HG02642 (cell line): ENCODE data around the gene HOXA7.

Experiments
- ATAC-seq: cut with Tn5 transposase; IDR thresholded peaks from one replicate; pipeline ENCODE4 v1.9.1; 2021; ENCODE audit warnings: mild to moderate bottlenecking; ENCODE audit not compliant: unreplicated experiment, poor library complexity

Gene HOXA7

GRCh38 chr7:27124096-27124901 lies 32.2 kb downstream of the HOXA7 start:
- no peak for ATAC-seq

- ATAC-seq = no peak
Observed at GRCh38 chr7:27123477-27124053, 32.9 kb downstream of the HOXA7 start.

GRCh38 chr7:27123007-27123476 lies 33.4 kb downstream of the HOXA7 start:
- no peak for ATAC-seq

- no peak for ATAC-seq
Observed at GRCh38 chr7:27122077-27122910, 34.2 kb downstream of the HOXA7 start.

- ATAC-seq = no peak
Observed at GRCh38 chr7:27121684-27122076, 34.8 kb downstream of the HOXA7 start.

GRCh38 chr7:27119412-27119911 lies 37.0 kb downstream of the HOXA7 start:
- no peak for ATAC-seq

- ATAC-seq = no peak
Observed at GRCh38 chr7:27118580-27118979, 37.9 kb downstream of the HOXA7 start.

GRCh38 chr7:27117887-27118491 lies 38.5 kb downstream of the HOXA7 start:
- no peak for ATAC-seq

- no peak for ATAC-seq
Observed at GRCh38 chr7:27116962-27117886, 39.3 kb downstream of the HOXA7 start.

- ATAC-seq = no peak
Observed at GRCh38 chr7:27116031-27116961, 40.2 kb downstream of the HOXA7 start.

- no peak for ATAC-seq
Observed at GRCh38 chr7:27115221-27116026, 41.1 kb downstream of the HOXA7 start.

GRCh38 chr7:27114881-27115220 lies 41.6 kb downstream of the HOXA7 start:
- no peak for ATAC-seq

- ATAC-seq = no peak
Observed at GRCh38 chr7:27113991-27114769, 42.3 kb downstream of the HOXA7 start.

GRCh38 chr7:27112955-27113949 lies 43.2 kb downstream of the HOXA7 start:
- no peak for ATAC-seq

- no peak for ATAC-seq
Observed at GRCh38 chr7:27112361-27112760, 44.1 kb downstream of the HOXA7 start.
